Panc1 (cell line): ENCODE results near the gene MYO1F. TPM values are rescaled to one million over a fixed set of nuclear protein-coding genes. Genes with fewer than 3 reads are reported as not detected.

ENCODE experiments used
- ATAC-seq: fragments of 200-7000 bp; cut with Tn5 transposase; 2 replicates; pipeline ENCODE4 v1.9.1; 2020; ENCODE audit warnings: mild to moderate bottlenecking, moderate library complexity
- BruUV-seq: library from RNA; stranded (reverse); fragments of 400-500 nt; replicated peaks from 2 replicates; lab custom pipeline; 2021; lab: Mats Ljungman, UMichigan
- CTCF ChIA-PET: fragments of 300-600 bp; sonication (Branson Sonifier 250); formaldehyde crosslinking; loops from one replicate; lab custom pipeline; 2022; ENCODE audit warnings: antibody characterized with exemption; lab: Charles Lee
- POLR2A ChIA-PET: fragments of 300-600 bp; sonication (Branson Sonifier 250); formaldehyde crosslinking; loops from one replicate; lab custom pipeline; 2022; ENCODE audit warnings: antibody characterized with exemption; lab: Charles Lee
- DNase-seq: peaks from one replicate; pipeline ENCODE4 v3.0.0-alpha.2; 2010; ENCODE audit warnings: low read depth, low spot score
- H3K27ac ChIP-seq: 2 replicates; pipeline ENCODE4 v1.5.1; 2011; ENCODE audit warnings: mild to moderate bottlenecking, low read length, inconsistent platforms
- H3K27me3 ChIP-seq: fragments of 200-500 bp; sonication (Bioruptor generic); 2 replicates; pipeline ENCODE4 v1.6.0; 2014; ENCODE audit warnings: low read length, inconsistent platforms; ENCODE audit not compliant: control insufficient read depth, insufficient read depth
- H3K36me3 ChIP-seq: fragments of 200-500 bp; sonication (Bioruptor generic); 2 replicates; pipeline ENCODE4 v1.5.1; 2014; ENCODE audit warnings: inconsistent platforms, mild to moderate bottlenecking, low read length, moderate library complexity; ENCODE audit not compliant: control insufficient read depth, insufficient read depth
- H3K4me1 ChIP-seq: 2 replicates; pipeline ENCODE4 v1.5.1; 2011; ENCODE audit warnings: inconsistent platforms, mild to moderate bottlenecking, low read length, moderate library complexity; ENCODE audit not compliant: control insufficient read depth, insufficient read depth
- H3K4me3 ChIP-seq, 2 experiments: 2 replicates each; pipeline ENCODE4 v1.5.1; 2011 to 2012; ENCODE audit warnings: low read depth in 2 of 2, low read length in 2 of 2, mild to moderate bottlenecking in 2 of 2, inconsistent platforms in 1 of 2, moderate library complexity in 1 of 2
- H3K9me3 ChIP-seq: fragments of 200-500 bp; sonication (Bioruptor generic); 2 replicates; pipeline ENCODE4 v1.5.1; 2014; ENCODE audit warnings: low read depth, mild to moderate bottlenecking, inconsistent platforms, low read length, moderate library complexity; ENCODE audit not compliant: control insufficient read depth, insufficient read depth
- POLR2AphosphoS5 ChIP-seq: IDR thresholded peaks from 2 replicates; pipeline ENCODE4 v1.6.1; 2012; ENCODE audit warnings: mild to moderate bottlenecking, low read depth, low read length, moderate library complexity
- SIN3A ChIP-seq: IDR thresholded peaks from 2 replicates; pipeline ENCODE4 v1.6.1; 2012; ENCODE audit warnings: low read depth, mild to moderate bottlenecking, low read length, moderate library complexity, borderline replicate concordance; ENCODE audit not compliant: insufficient read depth
- TCF7L2 ChIP-seq: IDR thresholded peaks from 2 replicates; pipeline ENCODE4 v1.6.1; 2011; ENCODE audit warnings: mild to moderate bottlenecking, low read depth, low read length, inconsistent platforms
- in situ Hi-C: cut with HindIII; loops from 2 replicates; pipeline ENCODE4 v1.10.0; 2016; ENCODE audit warnings: low sequenced_read_pairs, low pct_unique_long_range_greater_than_20kb
- intact Hi-C: fragments of 100-400 bp; cut with micrococcal nuclease; formaldehyde crosslinking; loops from one replicate; pipeline ENCODE4 v1.10.0; 2022; ENCODE audit not compliant: unreplicated experiment
- total RNA-seq: library from RNA; stranded (reverse); gene quantifications from one replicate; pipeline ENCODE4 v1.2.1, GENCODE V29; 2021; ENCODE audit not compliant: unreplicated experiment
- TF ChIP-seq, protein P1 (sequence below): fragments of 450-650 bp; IDR thresholded peaks from 2 replicates; pipeline ENCODE4 v1.5.1; 2017; ENCODE audit warnings: mild to moderate bottlenecking
- TF ChIP-seq, protein P2 (sequence below), 2 experiments: IDR thresholded peaks; 2 replicates each; pipeline ENCODE4 v1.6.1; 2011 to 2012; ENCODE audit warnings: low read depth in 2 of 2, control low read depth in 1 of 2, low read length in 1 of 2, mild to moderate bottlenecking in 1 of 2, moderate library complexity in 1 of 2; ENCODE audit not compliant: insufficient read depth in 1 of 2

Gene MYO1F
- total RNA-seq, 1 experiment from 2014 or later, result 0.33 TPM

GRCh38 chr19:8561075-8561764, 16.0 kb downstream of the MYO1F start:
- CTCF ChIA-PET, result interaction anchor here (0.7 kb wide), 1 partner anchor 208 kb away, joined by 5 read pairs; no protein-coding TSS in a partner anchor
- TF ChIP-seq, protein P1, sequence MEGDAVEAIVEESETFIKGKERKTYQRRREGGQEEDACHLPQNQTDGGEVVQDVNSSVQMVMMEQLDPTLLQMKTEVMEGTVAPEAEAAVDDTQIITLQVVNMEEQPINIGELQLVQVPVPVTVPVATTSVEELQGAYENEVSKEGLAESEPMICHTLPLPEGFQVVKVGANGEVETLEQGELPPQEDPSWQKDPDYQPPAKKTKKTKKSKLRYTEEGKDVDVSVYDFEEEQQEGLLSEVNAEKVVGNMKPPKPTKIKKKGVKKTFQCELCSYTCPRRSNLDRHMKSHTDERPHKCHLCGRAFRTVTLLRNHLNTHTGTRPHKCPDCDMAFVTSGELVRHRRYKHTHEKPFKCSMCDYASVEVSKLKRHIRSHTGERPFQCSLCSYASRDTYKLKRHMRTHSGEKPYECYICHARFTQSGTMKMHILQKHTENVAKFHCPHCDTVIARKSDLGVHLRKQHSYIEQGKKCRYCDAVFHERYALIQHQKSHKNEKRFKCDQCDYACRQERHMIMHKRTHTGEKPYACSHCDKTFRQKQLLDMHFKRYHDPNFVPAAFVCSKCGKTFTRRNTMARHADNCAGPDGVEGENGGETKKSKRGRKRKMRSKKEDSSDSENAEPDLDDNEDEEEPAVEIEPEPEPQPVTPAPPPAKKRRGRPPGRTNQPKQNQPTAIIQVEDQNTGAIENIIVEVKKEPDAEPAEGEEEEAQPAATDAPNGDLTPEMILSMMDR, result no peak
- TF ChIP-seq POLR2AphosphoS5 (no peak), SIN3A (no peak), TCF7L2 (no peak)
- TF ChIP-seq, protein P2, sequence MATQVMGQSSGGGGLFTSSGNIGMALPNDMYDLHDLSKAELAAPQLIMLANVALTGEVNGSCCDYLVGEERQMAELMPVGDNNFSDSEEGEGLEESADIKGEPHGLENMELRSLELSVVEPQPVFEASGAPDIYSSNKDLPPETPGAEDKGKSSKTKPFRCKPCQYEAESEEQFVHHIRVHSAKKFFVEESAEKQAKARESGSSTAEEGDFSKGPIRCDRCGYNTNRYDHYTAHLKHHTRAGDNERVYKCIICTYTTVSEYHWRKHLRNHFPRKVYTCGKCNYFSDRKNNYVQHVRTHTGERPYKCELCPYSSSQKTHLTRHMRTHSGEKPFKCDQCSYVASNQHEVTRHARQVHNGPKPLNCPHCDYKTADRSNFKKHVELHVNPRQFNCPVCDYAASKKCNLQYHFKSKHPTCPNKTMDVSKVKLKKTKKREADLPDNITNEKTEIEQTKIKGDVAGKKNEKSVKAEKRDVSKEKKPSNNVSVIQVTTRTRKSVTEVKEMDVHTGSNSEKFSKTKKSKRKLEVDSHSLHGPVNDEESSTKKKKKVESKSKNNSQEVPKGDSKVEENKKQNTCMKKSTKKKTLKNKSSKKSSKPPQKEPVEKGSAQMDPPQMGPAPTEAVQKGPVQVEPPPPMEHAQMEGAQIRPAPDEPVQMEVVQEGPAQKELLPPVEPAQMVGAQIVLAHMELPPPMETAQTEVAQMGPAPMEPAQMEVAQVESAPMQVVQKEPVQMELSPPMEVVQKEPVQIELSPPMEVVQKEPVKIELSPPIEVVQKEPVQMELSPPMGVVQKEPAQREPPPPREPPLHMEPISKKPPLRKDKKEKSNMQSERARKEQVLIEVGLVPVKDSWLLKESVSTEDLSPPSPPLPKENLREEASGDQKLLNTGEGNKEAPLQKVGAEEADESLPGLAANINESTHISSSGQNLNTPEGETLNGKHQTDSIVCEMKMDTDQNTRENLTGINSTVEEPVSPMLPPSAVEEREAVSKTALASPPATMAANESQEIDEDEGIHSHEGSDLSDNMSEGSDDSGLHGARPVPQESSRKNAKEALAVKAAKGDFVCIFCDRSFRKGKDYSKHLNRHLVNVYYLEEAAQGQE (IDR thresholded peaks at IDR 0.05; ENCODE audit: insufficient read depth in 1 of 2, low read depth in 2 of 2, low read length in 1 of 2), result no peak
- in situ Hi-C loops, result no loop called here
- BruUV-seq, result no TSS peak
- Histone ChIP-seq H3K27me3 (no peaks in the 10 kb centered on the region), H3K9me3 (no peaks in the 10 kb centered on the region), H3K4me3 (no peak overlapping the region), H3K4me1 (no peaks in the 10 kb centered on the region), H3K27ac (no peak overlapping the region), H3K36me3 (no peaks in the 10 kb centered on the region)
- intact Hi-C loops, result no loop called here
- POLR2A ChIA-PET, result no interaction called here
- DNase-seq, result no peak
- 0 out of 2 replicates have a peak, but pooled peaks have one; percentile 45 for ATAC-seq

GRCh38 chr19:8558325-8558724, 18.9 kb downstream of the MYO1F start:
- ATAC-seq, result no peak
- no peaks in the 10 kb centered on the region for H3K27me3 ChIP-seq
- no peak overlapping the region for H3K27ac ChIP-seq
- no peaks in the 10 kb centered on the region for H3K4me1 ChIP-seq
- H3K36me3 ChIP-seq, result no peaks in the 10 kb centered on the region
- TF ChIP-seq, protein P1, result no peak
- TF ChIP-seq SIN3A, result no peak
- TF ChIP-seq TCF7L2, result no peak
- no peak for TF ChIP-seq POLR2AphosphoS5
- TF ChIP-seq, protein P2 (IDR thresholded peaks at IDR 0.05; ENCODE audit: insufficient read depth in 1 of 2, low read depth in 2 of 2, low read length in 1 of 2), result no peak
- H3K9me3 ChIP-seq, result no peaks in the 10 kb centered on the region
- no peak overlapping the region for H3K4me3 ChIP-seq
- in situ Hi-C loops (no loop called here), intact Hi-C loops (no loop called here)
- BruUV-seq, result no TSS peak
- ChIA-PET CTCF (interaction anchor here (0.6 kb wide), 1 partner anchor 137 kb away, joined by 5 read pairs; no protein-coding TSS in a partner anchor), POLR2A (no interaction called here)
- DNase-seq, result no peak
